K562 (cell line): ENCODE measurements around the gene DCUN1D3.

Experiments
- ADNP ChIP-seq: fragments of 200-800 bp; sonication (Bioruptor generic); IDR thresholded peaks from 2 replicates; pipeline ENCODE4 v1.6.1; 2016; ENCODE audit warnings: missing genetic modification characterization, missing compliant biosample characterization
- ELF4 ChIP-seq: fragments of 450-650 bp; formaldehyde crosslinking; IDR thresholded peaks from 2 replicates; pipeline ENCODE4 v1.4.0; 2022; ENCODE audit warnings: missing genetic modification characterization
- HNRNPUL1 ChIP-seq: fragments of 200-400 bp; formaldehyde crosslinking; IDR thresholded peaks from 2 replicates; pipeline ENCODE4 v1.6.1; 2017; ENCODE audit warnings: low read length
- KDM2B ChIP-seq: fragments of 250-450 bp; sonication (Bioruptor Pico); IDR thresholded peaks from 2 replicates; pipeline ENCODE4 v1.8.0; 2021; ENCODE audit warnings: mild to moderate bottlenecking, moderate library complexity
- PCBP1 ChIP-seq: fragments of 200-400 bp; formaldehyde crosslinking; IDR thresholded peaks from 2 replicates; pipeline ENCODE4 v1.6.1; 2018; ENCODE audit warnings: mild to moderate bottlenecking, low read depth, low read length; ENCODE audit not compliant: poor library complexity, severe bottlenecking
- PHB2 ChIP-seq: fragments of 450-650 bp; IDR thresholded peaks from 2 replicates; pipeline ENCODE4 v1.6.1; 2017; ENCODE audit warnings: low read depth

DNA sequence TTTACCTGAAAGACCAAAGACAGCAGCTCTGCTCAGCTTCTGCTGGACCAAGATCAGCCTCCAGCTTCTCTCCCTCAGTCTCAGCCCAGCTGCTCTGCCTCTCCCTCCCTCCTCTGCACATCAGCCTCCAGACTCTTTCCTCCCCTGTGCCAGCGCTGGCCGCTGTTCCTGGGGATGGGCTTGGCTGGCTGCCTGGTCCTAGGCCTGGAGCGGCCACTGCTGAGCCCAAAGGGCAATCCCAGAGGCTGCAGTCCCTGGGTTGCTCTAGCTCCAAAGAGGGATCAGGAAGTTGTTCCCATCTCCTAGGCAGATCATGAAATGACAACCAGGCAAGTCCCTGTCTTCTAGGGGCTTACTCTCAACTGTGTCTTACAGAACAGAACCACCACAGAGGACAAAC lies 31.3 kb downstream of the DCUN1D3 start:
- TF ChIP-seq PHB2 = no peak
- TF ChIP-seq ELF4 (CRISPR knock-in tag) = no peak
- no peak for TF ChIP-seq PCBP1
- TF ChIP-seq HNRNPUL1 = no peak
- no peak for TF ChIP-seq KDM2B (CRISPR knock-in tag)
- no peak for TF ChIP-seq ADNP (tag)
